Measurements from ENCODE around the gene C12orf76.

Gene C12orf76

DNA sequence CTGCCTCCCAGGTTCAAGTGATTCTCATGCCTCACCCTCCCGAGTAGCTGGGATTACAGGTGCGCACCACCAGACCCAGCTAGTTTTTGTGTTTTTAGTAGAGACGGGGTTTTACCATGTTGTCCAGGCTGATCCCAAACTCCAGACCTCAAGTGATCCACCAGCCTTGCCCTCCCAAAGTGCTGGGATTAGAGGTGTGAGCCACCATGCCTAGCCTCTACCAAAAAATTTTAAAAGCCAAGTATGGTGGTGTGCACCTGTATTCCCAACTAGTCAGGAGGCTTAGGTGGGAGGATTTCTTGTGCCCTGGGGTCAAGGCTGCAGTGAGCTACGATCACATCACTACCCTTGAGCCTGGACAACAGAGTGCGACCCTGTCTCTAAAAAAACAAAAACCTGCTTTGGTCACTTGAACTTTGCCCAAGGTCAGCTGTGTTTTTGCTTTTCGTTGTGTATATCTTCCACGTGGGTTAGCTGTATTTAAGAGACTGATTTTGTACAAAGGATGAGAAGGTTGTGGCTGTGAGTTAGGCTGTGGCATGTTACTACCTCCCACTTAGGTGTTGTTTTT, 12.7 kb downstream of the C12orf76 start:
- no peak for DNase-seq (ENCODE audit: low read depth)
- H3K4me3 ChIP-seq (ENCODE audit: control insufficient read depth, low read depth, low read length) = no peak overlapping the region
- TF ChIP-seq, protein P1, sequence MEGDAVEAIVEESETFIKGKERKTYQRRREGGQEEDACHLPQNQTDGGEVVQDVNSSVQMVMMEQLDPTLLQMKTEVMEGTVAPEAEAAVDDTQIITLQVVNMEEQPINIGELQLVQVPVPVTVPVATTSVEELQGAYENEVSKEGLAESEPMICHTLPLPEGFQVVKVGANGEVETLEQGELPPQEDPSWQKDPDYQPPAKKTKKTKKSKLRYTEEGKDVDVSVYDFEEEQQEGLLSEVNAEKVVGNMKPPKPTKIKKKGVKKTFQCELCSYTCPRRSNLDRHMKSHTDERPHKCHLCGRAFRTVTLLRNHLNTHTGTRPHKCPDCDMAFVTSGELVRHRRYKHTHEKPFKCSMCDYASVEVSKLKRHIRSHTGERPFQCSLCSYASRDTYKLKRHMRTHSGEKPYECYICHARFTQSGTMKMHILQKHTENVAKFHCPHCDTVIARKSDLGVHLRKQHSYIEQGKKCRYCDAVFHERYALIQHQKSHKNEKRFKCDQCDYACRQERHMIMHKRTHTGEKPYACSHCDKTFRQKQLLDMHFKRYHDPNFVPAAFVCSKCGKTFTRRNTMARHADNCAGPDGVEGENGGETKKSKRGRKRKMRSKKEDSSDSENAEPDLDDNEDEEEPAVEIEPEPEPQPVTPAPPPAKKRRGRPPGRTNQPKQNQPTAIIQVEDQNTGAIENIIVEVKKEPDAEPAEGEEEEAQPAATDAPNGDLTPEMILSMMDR (conservative IDR thresholded peaks at IDR 0.05; ENCODE audit: control insufficient read depth, insufficient read depth, low read depth, low read length) = no peak

DNA sequence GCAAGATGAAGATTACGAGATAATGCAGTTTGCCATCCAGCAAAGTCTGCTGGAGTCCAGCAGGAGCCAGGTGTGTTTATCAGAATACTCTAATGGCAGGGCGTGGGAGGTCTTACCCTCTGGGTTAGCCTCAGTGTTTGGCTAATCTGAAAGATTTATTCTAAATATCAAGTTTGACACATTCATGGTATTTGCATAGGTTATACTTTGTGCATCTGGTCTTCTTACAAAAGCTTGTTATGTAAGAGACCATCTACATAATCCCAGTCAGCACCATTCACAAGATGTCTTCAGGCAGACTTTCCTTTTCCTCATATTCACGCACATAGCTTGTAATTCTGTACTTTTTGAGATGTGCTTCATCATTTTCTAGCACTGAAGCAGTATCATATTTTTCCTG, 14.4 kb downstream of the C12orf76 start:
- TF ChIP-seq, protein P1 (conservative IDR thresholded peaks at IDR 0.05; ENCODE audit: control insufficient read depth, insufficient read depth, low read depth, low read length) = no peak
- H3K4me3 ChIP-seq (ENCODE audit: control insufficient read depth, low read depth, low read length) = no peak overlapping the region
- DNase-seq (ENCODE audit: low read depth) = no peak

DNA sequence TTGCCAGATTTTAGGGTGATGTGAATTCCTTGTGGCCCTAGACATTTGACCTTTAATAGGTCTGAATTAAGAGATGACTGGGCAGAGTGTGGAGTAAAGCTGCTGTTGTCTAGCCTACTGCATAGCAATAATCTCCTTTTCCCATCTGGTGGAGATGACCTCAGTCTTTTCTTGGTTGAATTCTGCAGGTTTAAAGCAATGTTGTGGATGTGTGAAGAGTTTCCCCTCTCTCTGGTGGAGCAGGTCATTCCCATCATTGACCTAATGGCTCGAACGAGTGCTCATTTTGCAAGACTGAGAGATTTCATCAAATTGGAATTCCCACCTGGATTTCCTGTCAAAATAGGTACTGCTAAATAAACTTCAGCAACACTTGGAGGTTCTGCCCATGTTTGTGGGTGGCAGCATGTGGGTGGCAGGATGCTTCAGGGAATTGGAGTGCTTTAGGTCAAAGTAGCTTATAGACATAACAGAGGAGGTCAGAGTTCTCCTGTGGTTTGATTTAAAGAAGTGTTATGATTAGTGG, 19.0 kb downstream of the C12orf76 start:
- TF ChIP-seq, protein P1 (conservative IDR thresholded peaks at IDR 0.05; ENCODE audit: control insufficient read depth, insufficient read depth, low read depth, low read length) = no peak

DNA sequence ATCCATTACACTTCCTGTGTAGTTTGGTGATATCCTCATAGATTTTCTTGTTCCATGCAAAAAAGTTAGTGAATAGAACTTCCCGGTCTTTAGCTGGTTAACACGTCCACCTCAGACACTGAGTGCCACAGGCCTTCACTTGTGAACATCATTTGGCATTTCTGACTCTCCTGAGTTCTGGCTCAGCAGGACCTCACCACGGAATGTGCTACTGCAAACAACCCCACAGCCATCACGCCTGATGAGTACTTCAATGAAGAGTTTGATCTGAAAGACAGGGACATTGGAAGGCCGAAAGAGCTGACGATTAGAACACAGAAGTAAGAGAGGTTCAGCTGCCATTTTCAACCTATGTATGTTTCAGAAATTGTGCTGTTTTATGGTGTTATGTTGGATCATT, 20.0 kb downstream of the C12orf76 start:
- no peak overlapping the region for H3K4me3 ChIP-seq (ENCODE audit: control insufficient read depth, low read depth, low read length)
- TF ChIP-seq, protein P1 (conservative IDR thresholded peaks at IDR 0.05; ENCODE audit: control insufficient read depth, insufficient read depth, low read depth, low read length) = no peak
- DNase-seq (ENCODE audit: low read depth) = no peak

More for the DNA sequence above, 19.0 kb downstream of the C12orf76 start:
- DNase-seq (ENCODE audit: low read depth) = no peak
- no peak overlapping the region for H3K4me3 ChIP-seq (ENCODE audit: control insufficient read depth, low read depth, low read length)

DNA sequence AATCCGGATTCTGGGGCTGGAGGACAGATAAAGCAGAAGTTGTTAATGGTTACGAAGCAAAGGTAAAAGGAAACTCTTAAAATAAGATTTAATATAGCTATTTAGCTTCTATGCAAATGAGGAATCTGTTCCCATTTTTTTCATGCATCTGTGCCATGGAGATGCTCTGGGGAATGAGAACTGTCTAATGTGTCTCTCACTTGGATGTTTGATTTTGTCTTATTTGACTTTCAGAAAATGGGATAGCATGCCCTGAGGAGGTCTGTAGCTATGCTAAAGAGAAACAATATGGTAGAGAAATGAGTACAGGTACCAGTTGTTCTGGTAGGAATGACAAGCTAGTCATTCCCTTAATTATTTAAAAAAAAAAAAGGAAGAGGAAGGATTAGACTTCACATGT, 24.3 kb downstream of the C12orf76 start:
- H3K4me3 ChIP-seq (ENCODE audit: control insufficient read depth, low read depth, low read length) = no peak overlapping the region
- TF ChIP-seq, protein P1 (conservative IDR thresholded peaks at IDR 0.05; ENCODE audit: control insufficient read depth, insufficient read depth, low read depth, low read length) = no peak
- no peak for DNase-seq (ENCODE audit: low read depth)

DNA sequence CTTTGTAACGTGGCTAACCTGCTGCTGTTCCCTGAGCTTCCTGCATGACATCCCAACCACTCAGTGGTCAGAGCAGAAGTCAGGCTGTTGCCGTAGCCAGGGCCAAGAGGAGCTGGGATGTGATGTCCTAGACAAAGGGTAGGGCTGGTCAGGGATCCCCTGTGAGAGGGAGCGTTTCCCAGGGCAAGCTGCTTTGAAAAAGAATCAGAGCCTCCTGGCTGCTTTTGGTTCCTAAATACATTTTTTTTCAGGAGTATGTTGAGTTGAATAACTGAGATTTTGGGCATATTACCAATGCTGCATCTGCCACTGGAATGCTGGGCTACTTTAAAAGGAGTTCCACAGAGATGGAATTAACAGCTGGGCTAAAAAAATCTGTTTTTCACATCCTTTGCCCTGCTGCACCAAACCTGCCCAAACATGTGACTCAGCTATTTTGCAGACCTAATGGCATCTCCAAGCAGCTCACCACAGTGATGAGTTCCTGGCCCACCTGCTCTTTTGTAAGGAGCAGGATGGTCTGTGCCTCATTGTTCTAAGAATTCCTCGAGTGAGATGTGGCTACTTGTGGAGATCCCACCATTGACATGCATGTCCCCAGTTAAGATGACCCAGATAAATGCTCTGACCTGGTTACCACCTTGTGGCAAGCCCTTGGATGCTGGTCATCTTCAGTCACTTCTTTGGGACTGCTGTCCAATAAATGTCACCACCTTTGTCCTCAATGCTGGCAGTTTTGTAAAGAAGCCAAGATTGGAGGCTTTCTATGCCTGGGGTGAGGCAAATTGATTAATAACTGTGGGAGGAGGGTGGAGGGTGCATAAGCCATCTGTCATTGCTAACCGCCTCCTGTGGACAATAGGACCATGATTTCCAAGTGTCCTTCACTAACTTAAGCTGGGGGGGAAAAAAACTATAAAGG, 25.0 kb downstream of the C12orf76 start:
- no peak overlapping the region for H3K4me3 ChIP-seq (ENCODE audit: control insufficient read depth, low read depth, low read length)
- peak; percentile 48 for DNase-seq (ENCODE audit: low read depth)
- TF ChIP-seq, protein P1 (conservative IDR thresholded peaks at IDR 0.05; ENCODE audit: control insufficient read depth, insufficient read depth, low read depth, low read length) = no peak

All from fibroblast of mammary gland (primary cell).